ENCODE results near the gene AK6. TPM values are rescaled to one million over a fixed set of nuclear protein-coding genes. Genes with fewer than 3 reads are reported as not detected.

The AK6 gene
- total and polyA plus RNA-seq, 10 of the 15 experiments (the other 5 are each of a cell fraction or from before 2014, with no cell fraction given): 45.2 to 446 (median 86.6) TPM

- Histone ChIP-seq H3K27me3 (replicated peaks in 1 of 2; ENCODE audit: control insufficient read depth in 2 of 2, insufficient read depth in 2 of 2, low read length in 1 of 2) (no peaks in the 10 kb centered on the region), H4K20me1 (ENCODE audit: control insufficient read depth, insufficient read depth) (no peaks in the 10 kb centered on the region), H3K27ac (ENCODE audit: control insufficient read depth, insufficient read depth) (peak within 1 kb of the TSS; percentile 16), H3K9ac (ENCODE audit: control insufficient read depth, insufficient read depth, low read length) (peak within 1 kb of the TSS; percentile 58; the same call in 1 of the 2 replicates), H2AFZ (ENCODE audit: control insufficient read depth, low read depth, low read length) (peak within 1 kb of the TSS; percentile 71), H3K79me2 (ENCODE audit: control insufficient read depth, insufficient read depth, low read length) (no peaks in the 10 kb centered on the region), H3K4me1 (ENCODE audit: control insufficient read depth, insufficient read depth, low read length) (0 out of 2 replicates have a peak, but pooled peaks cover 2% of the 10 kb centered on the region), H3K4me2 (ENCODE audit: control insufficient read depth, insufficient read depth) (peak within 1 kb of the TSS; percentile 70), H3K4me3 (peak within 1 kb of the TSS; percentile 75), H3K9me3 (replicated peaks; ENCODE audit: control insufficient read depth, insufficient read depth, low read length) (no peaks in the 10 kb centered on the region), H3K36me3 (ENCODE audit: control insufficient read depth in 2 of 2, insufficient read depth in 2 of 2, low read length in 1 of 2) (peaks cover 0 to 10% of the 10 kb centered on the region in 2 experiments; a peak in 2 of 4 replicates)
- intact Hi-C loops (cut with micrococcal nuclease; ENCODE audit: unreplicated experiment) (loop anchor here (5.0 kb wide), 1 partner anchor 77 kb away; the partner anchor contains the start of gene OCLN), in situ Hi-C loops (cut with MboI) (no loop called here)
- DNase-seq (ENCODE audit: low read depth, low spot score) (no peak), FAIRE-seq (no peak), ATAC-seq (peak; percentile 96)
- BruUV-seq (replicated peaks): no TSS peak
- CTCF ChIA-PET: no interaction called here
- RAD21 ChIA-PET (ENCODE audit: unreplicated experiment): no interaction called here
- POLR2A ChIA-PET: no interaction called here
- WGBS (ENCODE audit: insufficient coverage, insufficient replicate concordance, low lambda C conversion rate, missing lambda C conversion rate): 26% methylated on average over 65 of the region's 78 CpGs
- SMC1A ChIA-PET (ENCODE audit: uncharacterized antibody, unreplicated experiment): no interaction called here
- TF ChIP-seq SUPT20H (IDR thresholded peaks at IDR 0.05; ENCODE audit: borderline replicate concordance, control insufficient read depth, low read depth, low read length) (no peak), USF1 (IDR thresholded peaks at IDR 0.05; ENCODE audit: borderline replicate concordance, extremely low read length, insufficient read depth, low read depth, low read length) (peak; percentile 84), POLR2AphosphoS5 (IDR thresholded peaks at IDR 0.05; ENCODE audit: low read length) (no peak), ZNF207 (IDR thresholded peaks at IDR 0.05; ENCODE audit: borderline replicate concordance) (peak; percentile 55; the same call in 1 of the 2 replicates), IKZF1 (conservative IDR thresholded peaks at IDR 0.05) (peak; percentile 73), JUND (IDR thresholded peaks at IDR 0.05; ENCODE audit: low read depth, low read length) (no peak), ZBED1 (IDR thresholded peaks at IDR 0.05; ENCODE audit: borderline replicate concordance) (no peak), LARP7 (IDR thresholded peaks at IDR 0.05) (peak; percentile 50; the same call in 1 of the 2 replicates), ZNF687 (IDR thresholded peaks at IDR 0.05) (peak; percentile 38; the same call in 1 of the 2 replicates), SRF (IDR thresholded peaks at IDR 0.05; ENCODE audit: low read depth in 2 of 2, low read length in 2 of 2) (0 out of 4 replicates have a peak, but pooled peaks of 1 of the 2 experiments have one; percentile 25), CTCF (IDR thresholded peaks at IDR 0.05 in 2 of 3, conservative IDR thresholded peaks at IDR 0.05 in 1 of 3; ENCODE audit: control insufficient read depth in 2 of 3, extremely low read depth in 1 of 3, insufficient read depth in 1 of 3, low read depth in 3 of 3, low read length in 3 of 3) (peak; percentile 26 to 41 (median 36); a peak in 3 of 6 replicates), MAX (IDR thresholded peaks at IDR 0.05; ENCODE audit: low read depth, low read length) (peak; percentile 25; the same call in 1 of the 2 replicates), EED (IDR thresholded peaks at IDR 0.05; ENCODE audit: low read depth) (peak; percentile 53; the same call in 1 of the 2 replicates), BHLHE40 (IDR thresholded peaks at IDR 0.05; ENCODE audit: borderline replicate concordance in 1 of 2, low read depth in 2 of 2, low read length in 1 of 2) (peak; percentile 36 to 76; a peak in 3 of 4 replicates), RAD21 (IDR thresholded peaks at IDR 0.05; ENCODE audit: insufficient read depth, low read depth, low read length) (peak; percentile 55)
These were observed 45.7 kb upstream of the AK6 start, which contains the start of gene MARVELD2 for GRCh38 chr5:69414885-69415583. TSS of gene MARVELD2 (plus strand) at chr5:69415116. CDS start at chr5:69419386, 4,270 bp downstream.

Data from GM12878 (cell line).